Measurements from ENCODE around the gene KPNA5. TPM values are rescaled to one million over a fixed set of nuclear protein-coding genes. Genes with fewer than 3 reads are reported as not detected.
A peak's percentile ranks its signal among the peaks of the same experiment; 100 is the strongest.
"Not testable (repeated sequence)": the region's sequence is repeated elsewhere in the genome, so short reads cannot be mapped to it uniquely, and the experiment has no call there.

Gene KPNA5
- total RNA-seq, 1 donor from 2014 or later: 18.1 TPM

DNA sequence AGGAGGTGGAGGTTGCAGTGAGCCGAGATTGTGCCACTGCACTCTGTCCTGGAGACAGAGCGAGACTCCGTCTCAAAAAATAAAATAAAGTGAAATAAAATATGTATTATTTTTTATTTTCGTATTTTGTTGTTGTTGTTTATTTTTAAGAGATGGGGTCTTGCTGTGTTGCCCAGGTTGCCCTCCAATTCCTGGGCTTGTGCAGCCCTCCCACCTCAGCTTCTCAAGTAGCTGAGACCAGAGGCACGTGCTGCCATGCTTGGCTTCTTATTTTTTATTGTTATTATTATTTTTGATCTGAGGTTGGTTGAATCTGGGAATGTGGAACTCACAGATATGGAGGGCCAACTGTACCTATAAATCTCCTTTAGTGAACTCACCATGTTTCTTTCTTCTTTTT is 10.1 kb downstream of the KPNA5 start:
- intact Hi-C loops (cut with DNase I): no loop called here
- Histone ChIP-seq H3K27me3 (no peaks in the 10 kb centered on the region), H3K9me3 (no peaks in the 10 kb centered on the region), H3K27ac (no peak overlapping the region), H3K4me1 (no peaks in the 10 kb centered on the region), H3K4me3 (no peak overlapping the region), H3K36me3 (peaks cover 17% of the 10 kb centered on the region)
- ATAC-seq: no peak
- TF ChIP-seq, protein P1, sequence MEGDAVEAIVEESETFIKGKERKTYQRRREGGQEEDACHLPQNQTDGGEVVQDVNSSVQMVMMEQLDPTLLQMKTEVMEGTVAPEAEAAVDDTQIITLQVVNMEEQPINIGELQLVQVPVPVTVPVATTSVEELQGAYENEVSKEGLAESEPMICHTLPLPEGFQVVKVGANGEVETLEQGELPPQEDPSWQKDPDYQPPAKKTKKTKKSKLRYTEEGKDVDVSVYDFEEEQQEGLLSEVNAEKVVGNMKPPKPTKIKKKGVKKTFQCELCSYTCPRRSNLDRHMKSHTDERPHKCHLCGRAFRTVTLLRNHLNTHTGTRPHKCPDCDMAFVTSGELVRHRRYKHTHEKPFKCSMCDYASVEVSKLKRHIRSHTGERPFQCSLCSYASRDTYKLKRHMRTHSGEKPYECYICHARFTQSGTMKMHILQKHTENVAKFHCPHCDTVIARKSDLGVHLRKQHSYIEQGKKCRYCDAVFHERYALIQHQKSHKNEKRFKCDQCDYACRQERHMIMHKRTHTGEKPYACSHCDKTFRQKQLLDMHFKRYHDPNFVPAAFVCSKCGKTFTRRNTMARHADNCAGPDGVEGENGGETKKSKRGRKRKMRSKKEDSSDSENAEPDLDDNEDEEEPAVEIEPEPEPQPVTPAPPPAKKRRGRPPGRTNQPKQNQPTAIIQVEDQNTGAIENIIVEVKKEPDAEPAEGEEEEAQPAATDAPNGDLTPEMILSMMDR (IDR thresholded peaks at IDR 0.05): no peak
- no peak for DNase-seq

DNA sequence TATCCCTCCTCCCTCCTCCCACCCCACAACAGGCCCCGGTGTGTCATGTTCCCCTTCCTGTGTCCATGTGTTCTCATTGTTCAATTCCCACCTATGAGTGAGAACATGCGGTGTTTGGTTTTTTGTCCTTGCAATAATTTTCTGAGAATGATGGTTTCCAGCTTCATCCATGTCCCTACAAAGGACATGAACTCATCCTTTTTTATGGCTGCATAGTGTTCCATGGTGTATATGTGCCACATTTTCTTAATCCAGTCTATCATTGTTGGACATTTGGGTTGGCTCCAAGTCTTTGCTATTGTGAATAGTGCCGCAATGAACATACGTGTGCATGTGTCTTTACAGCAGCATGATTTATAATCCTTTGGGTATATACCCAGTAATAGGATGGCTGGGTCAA is 11.9 kb downstream of the KPNA5 start:
- H3K27ac ChIP-seq; DNase-seq; H3K27me3 ChIP-seq; H3K9me3 ChIP-seq; intact Hi-C loops (cut with DNase I); ATAC-seq; H3K4me3 ChIP-seq; H3K4me1 ChIP-seq: not testable (repeated sequence)
- peaks cover 17% of the 10 kb centered on the region for H3K36me3 ChIP-seq

DNA sequence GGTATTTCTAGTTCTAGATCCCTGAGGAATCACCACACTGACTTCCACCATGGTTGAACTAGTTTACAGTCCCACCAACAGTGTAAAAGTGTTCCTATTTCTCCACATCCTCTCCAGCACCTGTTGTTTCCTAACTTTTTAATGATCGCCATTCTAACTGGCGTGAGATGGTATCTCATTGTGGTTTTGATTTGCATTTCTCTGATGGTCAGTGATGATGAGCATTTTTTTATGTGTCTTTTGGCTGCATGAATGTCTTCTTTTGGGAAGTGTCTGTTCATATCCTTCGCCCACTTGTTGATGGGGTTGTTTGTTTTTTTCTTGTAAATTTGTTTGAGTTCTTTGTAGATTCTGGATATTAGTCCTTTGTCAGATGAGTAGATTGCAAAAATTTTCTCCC is 12.3 kb downstream of the KPNA5 start:
- H3K27ac ChIP-seq; DNase-seq; H3K4me1 ChIP-seq; H3K9me3 ChIP-seq; ATAC-seq; H3K27me3 ChIP-seq; H3K4me3 ChIP-seq; intact Hi-C loops (cut with DNase I): not testable (repeated sequence)
- peaks cover 19% of the 10 kb centered on the region for H3K36me3 ChIP-seq

DNA sequence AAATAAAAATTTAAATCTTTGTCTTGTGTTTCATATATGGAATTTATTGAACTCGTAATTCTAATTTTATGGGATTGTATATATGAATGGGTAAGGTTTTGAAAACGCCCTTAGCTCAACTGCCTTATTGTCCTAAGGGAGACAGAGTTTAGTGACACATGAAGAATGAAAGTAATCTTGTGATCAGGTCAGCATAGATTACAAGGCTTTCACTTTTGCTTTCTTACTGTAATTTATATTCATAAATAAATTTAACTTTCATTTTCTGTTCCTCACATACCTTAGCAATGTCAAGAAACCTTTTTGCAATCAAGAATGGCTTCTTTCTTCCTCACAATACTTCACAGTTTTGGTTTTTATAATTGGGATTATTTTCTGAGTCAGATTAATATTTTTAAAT is 14.4 kb downstream of the KPNA5 start:
- Histone ChIP-seq H3K9me3 (no peaks in the 10 kb centered on the region), H3K4me1 (no peaks in the 10 kb centered on the region), H3K27me3 (no peaks in the 10 kb centered on the region), H3K27ac (no peak overlapping the region), H3K36me3 (peaks cover 37% of the 10 kb centered on the region), H3K4me3 (no peak overlapping the region)
- DNase-seq (no peak), ATAC-seq (peak; percentile 24)
- TF ChIP-seq, protein P1 (IDR thresholded peaks at IDR 0.05): no peak
- intact Hi-C loops (cut with DNase I): no loop called here

DNA sequence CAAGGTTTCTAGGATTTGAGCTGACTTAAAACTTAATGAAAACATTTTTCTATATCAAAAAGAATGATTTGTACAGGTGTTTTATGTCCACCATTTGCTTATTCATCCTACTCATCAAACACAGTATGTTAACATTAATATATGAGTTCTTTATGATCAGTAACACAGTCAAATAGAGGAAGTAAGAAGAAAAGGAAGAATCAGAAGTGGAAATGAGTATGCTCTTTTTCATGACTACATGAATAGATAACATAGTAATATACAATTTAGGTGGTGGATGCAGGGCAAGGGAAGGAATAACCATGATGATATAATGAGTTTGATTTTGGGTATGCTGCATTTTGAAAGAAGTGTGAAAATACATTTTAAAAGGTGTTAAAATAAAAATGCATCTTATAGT is 16.5 kb downstream of the KPNA5 start:
- ATAC-seq (no peak), DNase-seq (no peak)
- intact Hi-C loops (cut with DNase I): no loop called here
- H3K27me3 ChIP-seq: no peaks in the 10 kb centered on the region
- H3K27ac ChIP-seq: no peak overlapping the region
- H3K4me1 ChIP-seq: no peaks in the 10 kb centered on the region
- H3K36me3 ChIP-seq: peaks cover 44% of the 10 kb centered on the region
- H3K4me3 ChIP-seq: no peak overlapping the region
- H3K9me3 ChIP-seq: no peaks in the 10 kb centered on the region
- TF ChIP-seq, protein P1 (IDR thresholded peaks at IDR 0.05): no peak

DNA sequence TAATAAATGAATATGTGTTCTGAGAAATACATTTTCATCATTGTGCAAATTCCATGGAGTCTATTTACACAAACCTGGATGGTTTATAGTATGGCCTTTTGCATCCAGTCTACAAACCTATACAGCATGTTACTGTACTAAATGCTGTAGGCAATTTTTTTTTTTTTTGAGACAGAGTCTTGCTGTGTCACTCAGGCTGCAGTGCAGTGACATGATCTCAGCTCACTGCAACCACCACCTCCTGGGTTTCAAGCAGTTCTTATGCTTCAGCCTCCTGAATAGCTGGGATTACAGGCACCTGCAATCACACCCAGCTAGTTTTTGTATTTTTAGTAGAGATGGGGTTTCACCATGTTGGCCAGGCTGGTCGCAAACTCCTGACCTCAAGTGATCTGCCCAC is 22.9 kb downstream of the KPNA5 start:
- H3K27me3 ChIP-seq, ATAC-seq: not testable (repeated sequence)

DNA sequence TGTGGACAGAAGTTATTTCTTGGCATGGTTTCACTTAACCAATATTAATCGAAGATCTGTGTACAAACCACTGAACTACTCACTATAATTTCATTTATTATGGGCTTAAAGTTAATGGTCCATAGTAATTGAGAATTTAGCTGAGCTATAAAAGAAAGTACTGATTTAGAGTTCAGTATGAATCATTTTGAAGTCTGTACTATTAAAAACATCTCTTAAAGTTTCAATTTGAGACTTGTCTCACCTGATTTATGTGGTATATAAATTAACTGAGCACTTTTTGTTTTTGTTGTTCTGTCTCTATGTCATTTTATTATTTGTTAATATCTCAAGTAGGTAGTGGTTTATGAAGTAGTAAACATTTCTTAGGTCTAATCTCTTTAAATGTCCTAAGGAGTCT is 24.9 kb downstream of the KPNA5 start:
- TF ChIP-seq, protein P1 (IDR thresholded peaks at IDR 0.05): no peak
- Histone ChIP-seq H3K27me3 (no peaks in the 10 kb centered on the region), H3K4me3 (no peak overlapping the region), H3K4me1 (no peaks in the 10 kb centered on the region), H3K27ac (no peak overlapping the region), H3K36me3 (peaks cover 55% of the 10 kb centered on the region), H3K9me3 (no peaks in the 10 kb centered on the region)
- DNase-seq (no peak), ATAC-seq (no peak)
- intact Hi-C loops (cut with DNase I): no loop called here

More for the DNA sequence above, 22.9 kb downstream of the KPNA5 start:
- H3K36me3 ChIP-seq: peaks cover 72% of the 10 kb centered on the region
- H3K4me1 ChIP-seq; intact Hi-C loops (cut with DNase I); H3K9me3 ChIP-seq; H3K4me3 ChIP-seq; DNase-seq; H3K27ac ChIP-seq: not testable (repeated sequence)
